HL-60 (cell line): ENCODE results near the gene TMOD2.

Experiments
- DNase-seq, 2 experiments: peaks; one replicate each; pipeline ENCODE4 v3.0.0-alpha.2; 2010 to 2020; ENCODE audit warnings: low read depth in 1 of 2, low spot score in 1 of 2
- H3K27ac ChIP-seq: fragments of 250-450 bp; sonication (Bioruptor Pico); replicated peaks from 2 replicates; pipeline ENCODE4 v1.5.1; 2020; ENCODE audit warnings: mild to moderate bottlenecking, moderate library complexity
- H3K27me3 ChIP-seq: fragments of 250-450 bp; sonication (Bioruptor Pico); 2 replicates; pipeline ENCODE4 v1.5.1; 2021; ENCODE audit warnings: mild to moderate bottlenecking, moderate library complexity; ENCODE audit not compliant: insufficient read depth, poor library complexity, severe bottlenecking
- H3K4me3 ChIP-seq: replicated peaks from 2 replicates; pipeline ENCODE4 v1.5.1; 2011; ENCODE audit warnings: mild to moderate bottlenecking, control low read depth, low read length; ENCODE audit not compliant: insufficient read depth
- CTCF ChIP-seq: IDR thresholded peaks from one replicate; pipeline ENCODE4 v1.5.1; 2011; ENCODE audit warnings: low read length, control low read depth, inconsistent platforms; ENCODE audit not compliant: insufficient read depth
- GABPA ChIP-seq: IDR thresholded peaks from 2 replicates; pipeline ENCODE4 v1.6.1; 2012; ENCODE audit warnings: low read depth
- POLR2AphosphoS5 ChIP-seq: IDR thresholded peaks from 2 replicates; pipeline ENCODE4 v1.6.1; 2012; ENCODE audit warnings: low read depth
- REST ChIP-seq: IDR thresholded peaks from 2 replicates; pipeline ENCODE4 v1.6.1; 2012; ENCODE audit warnings: low read depth; ENCODE audit not compliant: insufficient replicate concordance
- SPI1 ChIP-seq: IDR thresholded peaks from 2 replicates; pipeline ENCODE4 v1.6.1; 2012; ENCODE audit warnings: low read depth, mild to moderate bottlenecking, borderline replicate concordance

The TMOD2 gene

GRCh38 chr15:51853998-51854397 lies 102.6 kb downstream of the TMOD2 start:
- Histone ChIP-seq H3K27ac (no peak overlapping the region), H3K4me3 (no peak overlapping the region), H3K27me3 (no peaks in the 10 kb centered on the region)
- no peak for DNase-seq
- TF ChIP-seq POLR2AphosphoS5 (no peak), REST (no peak), CTCF (no peak), GABPA (no peak), SPI1 (no peak)

GRCh38 chr15:51855612-51856011 lies 104.2 kb downstream of the TMOD2 start:
- no peak for DNase-seq
- H3K4me3 ChIP-seq: no peak overlapping the region
- H3K27ac ChIP-seq: no peak overlapping the region
- H3K27me3 ChIP-seq: no peaks in the 10 kb centered on the region
- TF ChIP-seq REST: no peak
- no peak for TF ChIP-seq POLR2AphosphoS5
- no peak for TF ChIP-seq CTCF
- no peak for TF ChIP-seq GABPA
- TF ChIP-seq SPI1: no peak

- no peak for DNase-seq
- no peak overlapping the region for H3K27ac ChIP-seq
- no peaks in the 10 kb centered on the region for H3K27me3 ChIP-seq
- TF ChIP-seq POLR2AphosphoS5 (no peak), GABPA (no peak), CTCF (no peak), REST (no peak), SPI1 (no peak)
- no peak overlapping the region for H3K4me3 ChIP-seq
Observed at GRCh38 chr15:51856714-51857380, 105.5 kb downstream of the TMOD2 start.
